Aorta (tissue), 5 donors: ENCODE data around the gene ZNF862. TPM values are rescaled to one million over a fixed set of nuclear protein-coding genes. Genes with fewer than 3 reads are reported as not detected.

Experiments
- ATAC-seq: fragments of 200-7000 bp; cut with Tn5 transposase; one replicate; pipeline ENCODE4 v1.9.1; 2022; ENCODE audit warnings: moderate library complexity; ENCODE audit not compliant: low FRiP score
- DNase-seq, 2 donors: peaks; one replicate each; pipeline ENCODE4 v3.0.0-alpha.2; 2020
- H3K27ac ChIP-seq, 2 donors: one replicate each; pipeline ENCODE4 v1.5.1; 2013; ENCODE audit warnings: low read length in 2 of 2, mild to moderate bottlenecking in 2 of 2, moderate library complexity in 2 of 2, control low read depth in 1 of 2, inconsistent platforms in 1 of 2, low read depth in 1 of 2
- H3K27me3 ChIP-seq, 2 donors: one replicate each; pipeline ENCODE4 v1.6.1; 2013; ENCODE audit warnings: control low read depth in 1 of 2, low read length in 1 of 2, mild to moderate bottlenecking in 1 of 2, moderate library complexity in 1 of 2; ENCODE audit not compliant: insufficient read depth in 2 of 2, control insufficient read depth in 1 of 2
- H3K36me3 ChIP-seq, 2 donors: one replicate each; pipeline ENCODE4 v1.6.1; 2013; ENCODE audit warnings: control low read depth in 1 of 2, low read length in 1 of 2, mild to moderate bottlenecking in 1 of 2; ENCODE audit not compliant: insufficient read depth in 2 of 2, control insufficient read depth in 1 of 2
- H3K4me1 ChIP-seq, 2 donors: one replicate each; pipeline ENCODE4 v1.6.1; 2013; ENCODE audit warnings: low read length in 2 of 2, control low read depth in 1 of 2, mild to moderate bottlenecking in 1 of 2, moderate library complexity in 1 of 2; ENCODE audit not compliant: insufficient read depth in 2 of 2, control insufficient read depth in 1 of 2
- H3K4me3 ChIP-seq, 2 donors: one replicate each; pipeline ENCODE4 v1.5.1; 2013; ENCODE audit warnings: low read length in 2 of 2, control low read depth in 1 of 2, mild to moderate bottlenecking in 1 of 2
- H3K9me3 ChIP-seq: one replicate; pipeline ENCODE4 v1.6.1; 2013; ENCODE audit warnings: mild to moderate bottlenecking, low read length; ENCODE audit not compliant: control insufficient read depth
- WGBS, 2 donors: extraction: QIAGEN DNeasy Blood & Tissue Kit; methylation state at CpG; one replicate each; pipeline ENCODE4 v1.1.7; 2013; 5-methylcytosine and 5-hydroxymethylcytosine counted together
- intact Hi-C, 2 donors: fragments of 100-400 bp; cut with DNase I; formaldehyde crosslinking; loops; one replicate each; pipeline versions ENCODE4 v1.14.2 to v1.15.0; 2022
- polyA plus RNA-seq, 2 donors: library from polyadenylated mRNA; stranded (reverse); fragments of 200-250 nt; gene quantifications; one replicate each; pipeline ENCODE4 v1.2.3, GENCODE V29; 2013
- total RNA-seq, 2 donors: library from RNA; stranded (reverse); fragmentation: NEBNext Ultra II Directional; extraction: Animal tissue kit (Norgen Biotek cat#: 25700); gene quantifications; one replicate each; pipeline ENCODE4 v1.2.1, GENCODE V29; 2021
- donor health status: healthy with polysubstance abuse.
- donor health status: Bipolar disorder and iron deficiency.
- donor health status: DM: no; HTN: no; CAD: no.
- donor health status: DM: no; HTN: no; CAD: no.
- donor health status: DM: yes; HTN: yes; CAD: no.

Gene ZNF862
- total and polyA plus RNA-seq, 4 donors = 2.9 to 30.1 (median 11.9) TPM

DNA sequence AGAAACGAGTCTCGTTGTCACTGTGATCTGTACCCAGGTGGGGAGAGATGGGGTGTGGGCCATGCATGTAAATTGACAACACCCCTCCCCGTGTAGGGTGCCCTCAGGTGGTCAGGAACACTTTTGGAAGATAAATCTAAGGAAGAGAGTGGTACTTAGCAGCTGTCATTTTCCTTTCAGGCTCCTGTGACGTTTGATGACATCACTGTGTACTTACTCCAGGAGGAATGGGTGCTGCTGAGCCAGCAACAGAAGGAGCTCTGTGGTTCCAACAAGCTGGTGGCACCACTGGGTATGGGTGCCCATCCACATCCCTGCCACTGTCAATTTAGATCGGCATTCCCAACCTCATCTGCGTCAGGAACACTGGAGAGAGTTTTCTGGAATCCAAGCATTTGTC lies 6.3 kb downstream of the ZNF862 start:
- Histone ChIP-seq H3K4me3 (no peak overlapping the region), H3K36me3 (peaks cover 0 to 3% of the 10 kb centered on the region in 2 donors), H3K27ac (no peak overlapping the region), H3K9me3 (no peaks in the 10 kb centered on the region), H3K27me3 (no peaks in the 10 kb centered on the region), H3K4me1 (no peaks in the 10 kb centered on the region)
- no peak for DNase-seq
- intact Hi-C loops = no loop called here
- 66 to 68% methylated on average over 6 of the region's 6 CpGs for WGBS, 2 donors
- ATAC-seq = no peak

GRCh38 chr7:149845257-149845980 lies 7.2 kb downstream of the ZNF862 start:
- peaks cover 0 to 3% of the 10 kb centered on the region in 2 donors for H3K36me3 ChIP-seq
- ATAC-seq (no peak), DNase-seq (no peak)
- H3K4me1 ChIP-seq = no peaks in the 10 kb centered on the region
- no peak overlapping the region for H3K4me3 ChIP-seq
- intact Hi-C loops = no loop called here
- no peak overlapping the region for H3K27ac ChIP-seq
- 84 to 85% methylated on average over 5 of the region's 5 CpGs for WGBS, 2 donors
- no peaks in the 10 kb centered on the region for H3K9me3 ChIP-seq
- no peaks in the 10 kb centered on the region for H3K27me3 ChIP-seq

DNA sequence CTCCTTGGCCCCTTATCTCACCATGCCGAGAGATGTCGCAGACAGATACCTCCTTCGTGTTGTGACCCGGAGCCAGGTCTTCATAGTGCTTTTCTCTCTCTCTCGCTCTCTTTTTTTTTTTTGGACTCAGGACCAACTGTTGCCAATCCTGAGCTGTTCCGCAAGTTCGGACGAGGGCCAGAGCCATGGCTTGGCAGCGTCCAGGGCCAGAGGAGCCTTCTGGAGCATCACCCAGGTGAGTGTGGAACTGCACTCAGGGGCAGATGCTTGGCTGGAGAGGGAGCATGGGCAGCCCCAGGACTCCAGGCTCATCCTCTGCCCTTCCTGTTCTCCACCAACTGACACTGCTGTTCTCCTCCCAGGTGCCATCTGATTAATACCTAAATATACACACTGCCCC lies 7.8 kb downstream of the ZNF862 start:
- ATAC-seq = no peak
- intact Hi-C loops = no loop called here
- Histone ChIP-seq H3K36me3 (peaks cover 0 to 3% of the 10 kb centered on the region in 2 donors), H3K27ac (no peak overlapping the region), H3K9me3 (no peaks in the 10 kb centered on the region), H3K27me3 (no peaks in the 10 kb centered on the region), H3K4me1 (no peaks in the 10 kb centered on the region), H3K4me3 (no peak overlapping the region)
- WGBS, 2 donors = 93 to 97% methylated on average over 9 of the region's 9 CpGs
- DNase-seq = no peak

GRCh38 chr7:149846436-149847046 lies 8.4 kb downstream of the ZNF862 start:
- DNase-seq (no peak), ATAC-seq (no peak)
- H3K36me3 ChIP-seq = peaks cover 0 to 3% of the 10 kb centered on the region in 2 donors
- intact Hi-C loops = no loop called here
- no peaks in the 10 kb centered on the region for H3K27me3 ChIP-seq
- no peak overlapping the region for H3K27ac ChIP-seq
- no peak overlapping the region for H3K4me3 ChIP-seq
- no peaks in the 10 kb centered on the region for H3K4me1 ChIP-seq
- 89 to 90% methylated on average over 3 of the region's 3 CpGs for WGBS, 2 donors
- H3K9me3 ChIP-seq = no peaks in the 10 kb centered on the region

DNA sequence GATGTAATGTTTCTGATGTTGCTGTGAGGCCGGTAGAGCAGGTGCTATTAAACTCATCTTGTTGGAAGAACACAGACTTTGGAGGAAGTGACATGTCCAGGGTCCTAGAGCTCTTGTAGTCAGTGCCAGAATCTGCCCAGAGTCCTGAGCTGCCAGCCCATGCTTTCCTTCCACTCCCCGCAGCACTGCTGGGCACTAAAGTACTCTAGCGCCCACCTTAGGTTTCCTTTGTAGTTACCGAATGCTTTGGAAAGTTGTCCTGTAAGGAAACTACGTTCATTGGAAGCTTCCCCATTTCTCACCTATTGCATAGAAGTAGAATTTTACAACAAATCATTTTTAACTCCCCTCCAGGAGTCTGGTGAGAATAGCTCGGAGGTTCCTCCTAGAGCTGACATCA lies 11.0 kb downstream of the ZNF862 start:
- no peak for DNase-seq
- 82 to 89% methylated on average over 6 of the region's 6 CpGs for WGBS, 2 donors
- Histone ChIP-seq H3K27ac (no peak overlapping the region), H3K27me3 (no peaks in the 10 kb centered on the region), H3K4me1 (no peaks in the 10 kb centered on the region), H3K36me3 (peaks cover 0 to 3% of the 10 kb centered on the region in 2 donors), H3K4me3 (no peak overlapping the region), H3K9me3 (no peaks in the 10 kb centered on the region)
- intact Hi-C loops = no loop called here
- ATAC-seq = no peak

DNA sequence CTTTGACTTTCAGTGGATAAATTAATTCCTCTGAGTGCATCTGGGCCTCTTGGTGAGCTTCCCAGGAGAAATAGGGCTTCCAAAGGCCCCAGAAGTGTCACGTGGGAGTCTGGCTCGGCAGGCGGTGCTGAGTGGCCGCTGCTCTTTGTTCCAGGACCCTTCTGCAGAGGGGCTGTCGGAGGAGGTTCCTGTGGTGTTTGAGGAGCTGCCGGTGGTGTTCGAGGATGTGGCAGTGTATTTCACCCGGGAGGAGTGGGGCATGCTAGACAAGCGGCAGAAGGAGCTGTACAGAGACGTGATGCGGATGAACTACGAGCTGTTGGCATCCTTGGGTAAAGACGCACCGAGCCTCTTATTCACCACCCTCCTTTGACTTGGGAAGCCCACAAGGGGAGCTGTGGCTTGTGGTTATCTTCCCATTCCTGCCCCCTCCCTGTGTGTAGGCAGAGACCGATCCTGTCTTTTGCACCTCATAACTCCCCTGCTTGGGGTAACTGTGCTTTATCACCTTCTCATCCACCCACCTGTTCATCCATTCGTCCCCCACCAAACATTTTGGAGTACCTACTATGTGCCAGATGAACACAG lies 11.9 kb downstream of the ZNF862 start:
- ATAC-seq (no peak), DNase-seq (no peak)
- Histone ChIP-seq H3K36me3 (peaks cover 0 to 3% of the 10 kb centered on the region in 2 donors), H3K4me3 (no peak overlapping the region), H3K4me1 (no peaks in the 10 kb centered on the region), H3K27ac (no peak overlapping the region), H3K9me3 (no peaks in the 10 kb centered on the region), H3K27me3 (no peaks in the 10 kb centered on the region)
- intact Hi-C loops = no loop called here
- 86% methylated on average over 16 of the region's 16 CpGs for WGBS, 2 donors

GRCh38 chr7:149850716-149851115 lies 12.5 kb downstream of the ZNF862 start:
- H3K36me3 ChIP-seq = peaks cover 0 to 3% of the 10 kb centered on the region in 2 donors
- ATAC-seq = no peak

GRCh38 chr7:149851449-149851848 lies 13.3 kb downstream of the ZNF862 start:
- no peaks in the 10 kb centered on the region for H3K9me3 ChIP-seq
- intact Hi-C loops = no loop called here
- ATAC-seq (no peak), DNase-seq (no peak)
- no peak overlapping the region for H3K27ac ChIP-seq
- H3K4me1 ChIP-seq = no peaks in the 10 kb centered on the region
- 89 to 91% methylated on average over 9 of the region's 9 CpGs for WGBS, 2 donors
- H3K4me3 ChIP-seq = no peak overlapping the region
- peaks cover 0 to 3% of the 10 kb centered on the region in 2 donors for H3K36me3 ChIP-seq
- H3K27me3 ChIP-seq = no peaks in the 10 kb centered on the region

More at GRCh38 chr7:149850716-149851115, 12.5 kb downstream of the ZNF862 start:
- whole genome bisulfite sequencing, 2 donors = 57 to 71% methylated on average over 4 of the region's 4 CpGs
- intact Hi-C loops = no loop called here
- DNase-seq = no peak
- no peak overlapping the region for H3K27ac ChIP-seq
- H3K27me3 ChIP-seq = no peaks in the 10 kb centered on the region
- H3K4me3 ChIP-seq = no peak overlapping the region
- H3K4me1 ChIP-seq = no peaks in the 10 kb centered on the region
- H3K9me3 ChIP-seq = no peaks in the 10 kb centered on the region

DNA sequence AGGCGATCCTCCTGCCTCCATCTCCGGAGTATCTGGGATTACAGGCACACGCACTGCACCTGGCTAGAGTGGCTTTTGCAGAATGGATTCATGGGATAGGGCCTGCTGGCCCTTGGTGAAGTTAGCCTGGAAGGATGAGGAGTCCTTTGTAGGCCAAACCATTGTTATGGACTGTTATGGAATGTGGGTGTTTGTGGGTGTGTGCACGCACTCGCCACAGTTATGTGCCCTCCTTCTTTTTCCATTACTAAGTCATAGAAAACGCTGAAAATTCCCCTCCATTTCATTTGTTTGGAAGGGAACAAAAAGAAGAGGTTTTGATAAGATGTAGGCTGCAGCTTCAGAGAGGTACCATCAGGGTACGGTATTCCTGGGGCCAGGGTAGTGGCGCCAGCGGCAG lies 15.0 kb downstream of the ZNF862 start:
- no peaks in the 10 kb centered on the region for H3K9me3 ChIP-seq
- DNase-seq = no peak
- no peaks in the 10 kb centered on the region for H3K27me3 ChIP-seq
- H3K4me3 ChIP-seq = no peak overlapping the region
- intact Hi-C loops = no loop called here
- H3K27ac ChIP-seq = no peak overlapping the region
- ATAC-seq = no peak
- no peaks in the 10 kb centered on the region for H3K4me1 ChIP-seq
- WGBS, 2 donors = 95 to 96% methylated on average over 9 of the region's 9 CpGs
- peaks cover 0 to 1% of the 10 kb centered on the region in 2 donors for H3K36me3 ChIP-seq
